Panc1 (cell line): ENCODE results near the gene SPATA32. TPM values are rescaled to one million over a fixed set of nuclear protein-coding genes. Genes with fewer than 3 reads are reported as not detected.
A peak's percentile ranks its signal among the peaks of the same experiment; 100 is the strongest.

Experiments
- ATAC-seq: fragments of 200-7000 bp; cut with Tn5 transposase; 2 replicates; pipeline ENCODE4 v1.9.1; 2020; ENCODE audit warnings: mild to moderate bottlenecking, moderate library complexity
- BruUV-seq: library from RNA; stranded (reverse); fragments of 400-500 nt; replicated peaks from 2 replicates; lab custom pipeline; 2021; lab: Mats Ljungman, UMichigan
- CTCF ChIA-PET: fragments of 300-600 bp; sonication (Branson Sonifier 250); formaldehyde crosslinking; loops from one replicate; lab custom pipeline; 2022; ENCODE audit warnings: antibody characterized with exemption; lab: Charles Lee
- POLR2A ChIA-PET: fragments of 300-600 bp; sonication (Branson Sonifier 250); formaldehyde crosslinking; loops from one replicate; lab custom pipeline; 2022; ENCODE audit warnings: antibody characterized with exemption; lab: Charles Lee
- DNase-seq: peaks from one replicate; pipeline ENCODE4 v3.0.0-alpha.2; 2010; ENCODE audit warnings: low read depth, low spot score
- H3K27ac ChIP-seq: 2 replicates; pipeline ENCODE4 v1.5.1; 2011; ENCODE audit warnings: mild to moderate bottlenecking, low read length, inconsistent platforms
- H3K27me3 ChIP-seq: fragments of 200-500 bp; sonication (Bioruptor generic); 2 replicates; pipeline ENCODE4 v1.6.0; 2014; ENCODE audit warnings: low read length, inconsistent platforms; ENCODE audit not compliant: control insufficient read depth, insufficient read depth
- H3K36me3 ChIP-seq: fragments of 200-500 bp; sonication (Bioruptor generic); 2 replicates; pipeline ENCODE4 v1.5.1; 2014; ENCODE audit warnings: inconsistent platforms, mild to moderate bottlenecking, low read length, moderate library complexity; ENCODE audit not compliant: control insufficient read depth, insufficient read depth
- H3K4me1 ChIP-seq: 2 replicates; pipeline ENCODE4 v1.5.1; 2011; ENCODE audit warnings: inconsistent platforms, mild to moderate bottlenecking, low read length, moderate library complexity; ENCODE audit not compliant: control insufficient read depth, insufficient read depth
- H3K4me3 ChIP-seq, 2 experiments: 2 replicates each; pipeline ENCODE4 v1.5.1; 2011 to 2012; ENCODE audit warnings: low read depth in 2 of 2, low read length in 2 of 2, mild to moderate bottlenecking in 2 of 2, inconsistent platforms in 1 of 2, moderate library complexity in 1 of 2
- H3K9me3 ChIP-seq: fragments of 200-500 bp; sonication (Bioruptor generic); 2 replicates; pipeline ENCODE4 v1.5.1; 2014; ENCODE audit warnings: low read depth, mild to moderate bottlenecking, inconsistent platforms, low read length, moderate library complexity; ENCODE audit not compliant: control insufficient read depth, insufficient read depth
- POLR2AphosphoS5 ChIP-seq: IDR thresholded peaks from 2 replicates; pipeline ENCODE4 v1.6.1; 2012; ENCODE audit warnings: mild to moderate bottlenecking, low read depth, low read length, moderate library complexity
- SIN3A ChIP-seq: IDR thresholded peaks from 2 replicates; pipeline ENCODE4 v1.6.1; 2012; ENCODE audit warnings: low read depth, mild to moderate bottlenecking, low read length, moderate library complexity, borderline replicate concordance; ENCODE audit not compliant: insufficient read depth
- TCF7L2 ChIP-seq: IDR thresholded peaks from 2 replicates; pipeline ENCODE4 v1.6.1; 2011; ENCODE audit warnings: mild to moderate bottlenecking, low read depth, low read length, inconsistent platforms
- in situ Hi-C: cut with HindIII; loops from 2 replicates; pipeline ENCODE4 v1.10.0; 2016; ENCODE audit warnings: low sequenced_read_pairs, low pct_unique_long_range_greater_than_20kb
- intact Hi-C: fragments of 100-400 bp; cut with micrococcal nuclease; formaldehyde crosslinking; loops from one replicate; pipeline ENCODE4 v1.10.0; 2022; ENCODE audit not compliant: unreplicated experiment
- total RNA-seq: library from RNA; stranded (reverse); gene quantifications from one replicate; pipeline ENCODE4 v1.2.1, GENCODE V29; 2021; ENCODE audit not compliant: unreplicated experiment
- TF ChIP-seq, protein P1 (sequence below): fragments of 450-650 bp; IDR thresholded peaks from 2 replicates; pipeline ENCODE4 v1.5.1; 2017; ENCODE audit warnings: mild to moderate bottlenecking
- TF ChIP-seq, protein P2 (sequence below), 2 experiments: IDR thresholded peaks; 2 replicates each; pipeline ENCODE4 v1.6.1; 2011 to 2012; ENCODE audit warnings: low read depth in 2 of 2, control low read depth in 1 of 2, low read length in 1 of 2, mild to moderate bottlenecking in 1 of 2, moderate library complexity in 1 of 2; ENCODE audit not compliant: insufficient read depth in 1 of 2

Gene SPATA32
- total RNA-seq, 1 experiment from 2014 or later: 0.26 TPM

DNA sequence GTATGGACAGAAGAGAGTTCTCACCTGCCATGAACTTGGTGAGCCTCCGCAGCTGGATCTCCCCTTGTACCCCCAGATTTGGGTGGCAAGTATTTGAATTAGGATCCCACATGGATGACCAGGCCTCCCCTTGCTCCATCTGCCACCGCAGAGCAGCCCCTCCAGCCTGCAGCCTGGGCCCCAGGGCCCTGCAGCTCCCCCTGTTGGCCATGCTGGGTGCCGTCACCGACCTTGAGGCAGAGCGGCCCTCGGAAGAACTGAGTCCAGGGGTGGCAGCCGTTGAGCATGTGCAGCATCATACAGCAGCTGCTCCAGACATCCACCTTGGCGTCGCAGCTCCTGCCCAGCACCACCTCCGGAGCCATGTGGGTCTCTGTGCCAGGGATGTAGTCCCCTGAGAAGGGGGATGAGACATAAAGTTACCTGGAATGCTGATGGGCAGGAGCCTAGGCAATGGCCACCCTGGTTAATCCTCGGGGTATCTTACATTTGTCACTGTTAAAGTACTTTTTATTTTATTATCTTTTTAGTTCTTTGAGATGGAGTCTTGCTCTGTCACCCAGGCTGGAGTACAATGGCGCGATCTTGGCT is 9.0 kb upstream of the SPATA32 start:
- H3K36me3 ChIP-seq: peaks cover 10% of the 10 kb centered on the region
- in situ Hi-C loops: no loop called here
- intact Hi-C loops: no loop called here
- H3K9me3 ChIP-seq: no peaks in the 10 kb centered on the region
- BruUV-seq: no TSS peak
- CTCF ChIA-PET: interaction anchor here (1.0 kb wide), 1 partner anchor 28 kb away, joined by 3 read pairs; no protein-coding TSS in a partner anchor
- no peaks in the 10 kb centered on the region for H3K27me3 ChIP-seq
- DNase-seq: no peak
- H3K4me1 ChIP-seq: peaks cover 39% of the 10 kb centered on the region
- H3K4me3 ChIP-seq: no peak overlapping the region
- H3K27ac ChIP-seq: no peak overlapping the region
- POLR2A ChIA-PET: no interaction called here
- TF ChIP-seq, protein P1, sequence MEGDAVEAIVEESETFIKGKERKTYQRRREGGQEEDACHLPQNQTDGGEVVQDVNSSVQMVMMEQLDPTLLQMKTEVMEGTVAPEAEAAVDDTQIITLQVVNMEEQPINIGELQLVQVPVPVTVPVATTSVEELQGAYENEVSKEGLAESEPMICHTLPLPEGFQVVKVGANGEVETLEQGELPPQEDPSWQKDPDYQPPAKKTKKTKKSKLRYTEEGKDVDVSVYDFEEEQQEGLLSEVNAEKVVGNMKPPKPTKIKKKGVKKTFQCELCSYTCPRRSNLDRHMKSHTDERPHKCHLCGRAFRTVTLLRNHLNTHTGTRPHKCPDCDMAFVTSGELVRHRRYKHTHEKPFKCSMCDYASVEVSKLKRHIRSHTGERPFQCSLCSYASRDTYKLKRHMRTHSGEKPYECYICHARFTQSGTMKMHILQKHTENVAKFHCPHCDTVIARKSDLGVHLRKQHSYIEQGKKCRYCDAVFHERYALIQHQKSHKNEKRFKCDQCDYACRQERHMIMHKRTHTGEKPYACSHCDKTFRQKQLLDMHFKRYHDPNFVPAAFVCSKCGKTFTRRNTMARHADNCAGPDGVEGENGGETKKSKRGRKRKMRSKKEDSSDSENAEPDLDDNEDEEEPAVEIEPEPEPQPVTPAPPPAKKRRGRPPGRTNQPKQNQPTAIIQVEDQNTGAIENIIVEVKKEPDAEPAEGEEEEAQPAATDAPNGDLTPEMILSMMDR: peak; percentile 84
- no peak for TF ChIP-seq POLR2AphosphoS5
- 0 out of 2 replicates have a peak, but pooled peaks have one; percentile 19 for ATAC-seq

DNA sequence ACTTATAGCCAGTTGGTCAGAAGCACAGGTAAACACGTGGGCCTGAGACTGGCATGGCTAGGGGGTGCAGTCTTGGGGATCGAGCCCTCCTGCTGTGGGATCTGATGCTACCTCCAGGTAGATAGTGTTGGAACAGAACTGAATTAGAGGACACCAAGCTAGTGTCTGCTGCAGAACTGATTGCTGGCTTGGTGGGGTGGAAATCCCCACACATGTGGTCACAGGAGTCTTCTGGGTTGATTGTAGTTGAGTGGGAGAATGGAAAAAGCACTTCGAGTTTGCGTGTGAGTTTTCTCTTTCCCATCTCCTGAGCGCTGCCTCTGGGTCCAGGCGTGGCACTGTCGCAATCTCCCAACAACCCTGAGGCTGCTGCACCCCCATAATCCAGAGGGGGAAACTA is 8.0 kb upstream of the SPATA32 start:
- intact Hi-C loops: no loop called here
- ATAC-seq: no peak
- ChIA-PET CTCF (no interaction called here), POLR2A (no interaction called here)
- no peaks in the 10 kb centered on the region for H3K9me3 ChIP-seq
- no peak for TF ChIP-seq POLR2AphosphoS5
- TF ChIP-seq, protein P1: no peak
- BruUV-seq: no TSS peak
- H3K36me3 ChIP-seq: peaks cover 10% of the 10 kb centered on the region
- no peak for DNase-seq
- no peak overlapping the region for H3K4me3 ChIP-seq
- peaks cover 48% of the 10 kb centered on the region for H3K4me1 ChIP-seq
- H3K27me3 ChIP-seq: no peaks in the 10 kb centered on the region
- peak overlapping the region; percentile 29; the same call in 1 of the 2 replicates for H3K27ac ChIP-seq
- in situ Hi-C loops: no loop called here

DNA sequence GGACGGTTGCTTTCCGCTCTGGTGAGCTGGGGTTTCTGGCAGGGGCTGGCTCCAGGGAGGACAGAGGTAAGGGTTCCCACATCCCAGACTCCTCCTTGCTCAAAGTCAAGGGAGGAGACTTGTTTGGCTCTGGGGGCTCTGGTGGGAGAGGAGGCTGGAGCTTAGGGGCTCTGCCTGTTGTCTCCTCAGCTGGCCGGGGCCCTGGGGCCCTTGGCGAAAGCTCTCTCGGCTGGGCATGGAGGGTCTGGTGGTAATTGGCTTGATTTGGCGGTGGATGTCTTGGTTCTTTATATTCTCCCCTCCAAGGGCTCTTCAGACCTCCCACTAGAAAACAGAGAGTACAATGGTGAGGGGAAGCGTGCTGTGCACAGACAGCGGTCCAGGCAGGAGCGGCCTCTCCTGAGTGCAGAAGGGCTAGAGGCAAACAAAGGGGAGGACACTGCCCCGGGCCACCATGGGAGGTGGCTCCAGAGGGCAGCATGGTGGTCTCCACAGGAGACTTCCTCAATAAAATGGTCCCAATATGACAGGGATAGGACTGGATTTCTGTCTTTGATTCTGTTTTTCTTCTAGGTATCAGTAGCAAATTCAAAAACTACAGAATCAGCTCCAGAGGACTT is 5.7 kb upstream of the SPATA32 start:
- Histone ChIP-seq H3K27ac (peak overlapping the region; percentile 69), H3K9me3 (no peaks in the 10 kb centered on the region), H3K27me3 (no peaks in the 10 kb centered on the region), H3K36me3 (peaks cover 10% of the 10 kb centered on the region), H3K4me3 (no peak overlapping the region), H3K4me1 (peaks cover 63% of the 10 kb centered on the region)
- BruUV-seq: no TSS peak
- ChIA-PET CTCF (no interaction called here), POLR2A (no interaction called here)
- in situ Hi-C loops: no loop called here
- DNase-seq (no peak), ATAC-seq (no peak)
- intact Hi-C loops: no loop called here
- TF ChIP-seq SIN3A (no peak), POLR2AphosphoS5 (no peak; the same call in 1 of the 2 replicates), TCF7L2 (no peak)
- TF ChIP-seq, protein P2, sequence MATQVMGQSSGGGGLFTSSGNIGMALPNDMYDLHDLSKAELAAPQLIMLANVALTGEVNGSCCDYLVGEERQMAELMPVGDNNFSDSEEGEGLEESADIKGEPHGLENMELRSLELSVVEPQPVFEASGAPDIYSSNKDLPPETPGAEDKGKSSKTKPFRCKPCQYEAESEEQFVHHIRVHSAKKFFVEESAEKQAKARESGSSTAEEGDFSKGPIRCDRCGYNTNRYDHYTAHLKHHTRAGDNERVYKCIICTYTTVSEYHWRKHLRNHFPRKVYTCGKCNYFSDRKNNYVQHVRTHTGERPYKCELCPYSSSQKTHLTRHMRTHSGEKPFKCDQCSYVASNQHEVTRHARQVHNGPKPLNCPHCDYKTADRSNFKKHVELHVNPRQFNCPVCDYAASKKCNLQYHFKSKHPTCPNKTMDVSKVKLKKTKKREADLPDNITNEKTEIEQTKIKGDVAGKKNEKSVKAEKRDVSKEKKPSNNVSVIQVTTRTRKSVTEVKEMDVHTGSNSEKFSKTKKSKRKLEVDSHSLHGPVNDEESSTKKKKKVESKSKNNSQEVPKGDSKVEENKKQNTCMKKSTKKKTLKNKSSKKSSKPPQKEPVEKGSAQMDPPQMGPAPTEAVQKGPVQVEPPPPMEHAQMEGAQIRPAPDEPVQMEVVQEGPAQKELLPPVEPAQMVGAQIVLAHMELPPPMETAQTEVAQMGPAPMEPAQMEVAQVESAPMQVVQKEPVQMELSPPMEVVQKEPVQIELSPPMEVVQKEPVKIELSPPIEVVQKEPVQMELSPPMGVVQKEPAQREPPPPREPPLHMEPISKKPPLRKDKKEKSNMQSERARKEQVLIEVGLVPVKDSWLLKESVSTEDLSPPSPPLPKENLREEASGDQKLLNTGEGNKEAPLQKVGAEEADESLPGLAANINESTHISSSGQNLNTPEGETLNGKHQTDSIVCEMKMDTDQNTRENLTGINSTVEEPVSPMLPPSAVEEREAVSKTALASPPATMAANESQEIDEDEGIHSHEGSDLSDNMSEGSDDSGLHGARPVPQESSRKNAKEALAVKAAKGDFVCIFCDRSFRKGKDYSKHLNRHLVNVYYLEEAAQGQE (IDR thresholded peaks at IDR 0.05; ENCODE audit: insufficient read depth in 1 of 2, low read depth in 2 of 2, low read length in 1 of 2): no peak
- TF ChIP-seq, protein P1: no peak
